CD4-positive, CD25-positive, alpha-beta regulatory T cell (primary cell): ENCODE results near the gene SLC1A2. TPM values are rescaled to one million over a fixed set of nuclear protein-coding genes. Genes with fewer than 3 reads are reported as not detected.
A peak's percentile ranks its signal among the peaks of the same experiment; 100 is the strongest.

Source experiments
- ATAC-seq, 2 donors: fragments of 150-1000 bp; cut with Tn5 transposase; one replicate each; pipeline ENCODE4 v1.10.0; 2021; ENCODE audit warnings: low read depth in 2 of 2, moderate number of reproducible peaks in 2 of 2, moderate library complexity in 1 of 2
- DNase-seq, 3 donors: peaks; one replicate each; pipeline versions ENCODE4 v3.0.0 to v3.0.0-alpha.2; 2012 to 2022; ENCODE audit warnings: mixed read lengths in 1 of 3
- H3K27ac ChIP-seq: one replicate; pipeline ENCODE4 v1.7.0; 2013; ENCODE audit warnings: mild to moderate bottlenecking, low read length; ENCODE audit not compliant: insufficient read depth, poor library complexity, severe bottlenecking
- H3K27me3 ChIP-seq: one replicate; pipeline ENCODE4 v1.7.0; 2013; ENCODE audit warnings: low read length; ENCODE audit not compliant: control insufficient read depth, insufficient read depth
- H3K36me3 ChIP-seq: one replicate; pipeline ENCODE4 v1.7.0; 2013; ENCODE audit warnings: mild to moderate bottlenecking, low read length, moderate library complexity; ENCODE audit not compliant: control insufficient read depth, insufficient read depth
- H3K4me1 ChIP-seq: 2 replicates; pipeline ENCODE4 v1.7.0; 2013; ENCODE audit warnings: mild to moderate bottlenecking, low read length; ENCODE audit not compliant: insufficient read depth, control insufficient read depth, poor library complexity, severe bottlenecking
- H3K4me3 ChIP-seq: one replicate; pipeline ENCODE4 v1.7.0; 2013; ENCODE audit warnings: low read depth, mild to moderate bottlenecking, low read length, moderate library complexity
- H3K9me3 ChIP-seq, 2 experiments: 1 replicate in 1 of 2; 2 replicates in 1 of 2; pipeline ENCODE4 v1.7.0; 2013; ENCODE audit warnings: low read length in 2 of 2, mild to moderate bottlenecking in 1 of 2, moderate library complexity in 1 of 2; ENCODE audit not compliant: control insufficient read depth in 2 of 2
- H3K27ac Mint-ChIP-seq, 3 donors: one replicate each; pipeline ENCODE4 v1.8.0; 2020 to 2022; ENCODE audit warnings: mild to moderate bottlenecking in 3 of 3, mixed read lengths in 3 of 3, moderate library complexity in 2 of 3
- H3K27me3 Mint-ChIP-seq: one replicate; pipeline ENCODE4 v1.8.0; 2022; ENCODE audit warnings: mild to moderate bottlenecking, mixed read lengths
- H3K36me3 Mint-ChIP-seq: one replicate; pipeline ENCODE4 v1.8.0; 2020; ENCODE audit warnings: mixed read lengths
- H3K4me1 Mint-ChIP-seq, 4 donors: one replicate each; pipeline ENCODE4 v1.8.0; 2020 to 2022; ENCODE audit warnings: mixed read lengths in 4 of 4, mild to moderate bottlenecking in 1 of 4
- H3K4me3 Mint-ChIP-seq, 4 donors: one replicate each; pipeline ENCODE4 v1.8.0; 2020 to 2022; ENCODE audit warnings: mild to moderate bottlenecking in 4 of 4, mixed read lengths in 4 of 4, moderate library complexity in 3 of 4
- H3K9me3 Mint-ChIP-seq, 7 donors: one replicate each; pipeline ENCODE4 v1.8.0; 2020 to 2022; ENCODE audit warnings: mixed read lengths in 7 of 7, mild to moderate bottlenecking in 3 of 7, moderate library complexity in 2 of 7
- polyA plus RNA-seq, 4 donors: library from polyadenylated mRNA; unstranded; fragments of 300-500 nt; fragmentation: Illumina TruSeq; gene quantifications; one replicate each; pipeline ENCODE4 v1.2.3, GENCODE V29; 2021
- total RNA-seq: library from RNA; stranded (reverse); gene quantifications from one replicate; pipeline ENCODE4 v1.2.3, GENCODE V29; 2022

The SLC1A2 gene
- total and polyA plus RNA-seq, 5 donors from 2014 or later, result 0.08 to 0.23 TPM; not detected in 3

- ATAC-seq, result no peak
- no peak overlapping the region for H3K27ac Mint-ChIP-seq
- H3K27me3 ChIP-seq, result no peaks in the 10 kb centered on the region
Measured at GRCh38 chr11:35260342-35260985, 158.9 kb downstream of the SLC1A2 start.

GRCh38 chr11:35259529-35259928, 159.8 kb downstream of the SLC1A2 start:
- Mint-ChIP-seq H3K27ac (no peak overlapping the region), H3K27me3 (peaks cover 14% of the 10 kb centered on the region), H3K9me3 (peaks cover 0 to 1% (median 0%) of the 10 kb centered on the region in 7 donors), H3K4me1 (peaks cover 4 to 34% (median 25%) of the 10 kb centered on the region in 4 donors), H3K36me3 (no peaks in the 10 kb centered on the region), H3K4me3 (no peak overlapping the region)
- Histone ChIP-seq H3K36me3 (no peaks in the 10 kb centered on the region), H3K27ac (no peak overlapping the region), H3K4me3 (no peak overlapping the region), H3K4me1 (peaks cover 18% of the 10 kb centered on the region), H3K9me3 (no peaks in the 10 kb centered on the region), H3K27me3 (no peaks in the 10 kb centered on the region)
- ATAC-seq (no peak), DNase-seq (no peak)

More at GRCh38 chr11:35260342-35260985, 158.9 kb downstream of the SLC1A2 start:
- Histone ChIP-seq H3K27ac (no peak overlapping the region), H3K9me3 (no peaks in the 10 kb centered on the region), H3K4me3 (no peak overlapping the region), H3K4me1 (peaks cover 18% of the 10 kb centered on the region), H3K36me3 (no peaks in the 10 kb centered on the region)
- H3K36me3 Mint-ChIP-seq, result no peaks in the 10 kb centered on the region
- peaks cover 14% of the 10 kb centered on the region for H3K27me3 Mint-ChIP-seq
- H3K9me3 Mint-ChIP-seq, result peaks cover 0 to 1% (median 0%) of the 10 kb centered on the region in 7 donors
- no peak for DNase-seq
- H3K4me3 Mint-ChIP-seq, result no peak overlapping the region
- peaks cover 4 to 34% (median 25%) of the 10 kb centered on the region in 4 donors for H3K4me1 Mint-ChIP-seq

DNA sequence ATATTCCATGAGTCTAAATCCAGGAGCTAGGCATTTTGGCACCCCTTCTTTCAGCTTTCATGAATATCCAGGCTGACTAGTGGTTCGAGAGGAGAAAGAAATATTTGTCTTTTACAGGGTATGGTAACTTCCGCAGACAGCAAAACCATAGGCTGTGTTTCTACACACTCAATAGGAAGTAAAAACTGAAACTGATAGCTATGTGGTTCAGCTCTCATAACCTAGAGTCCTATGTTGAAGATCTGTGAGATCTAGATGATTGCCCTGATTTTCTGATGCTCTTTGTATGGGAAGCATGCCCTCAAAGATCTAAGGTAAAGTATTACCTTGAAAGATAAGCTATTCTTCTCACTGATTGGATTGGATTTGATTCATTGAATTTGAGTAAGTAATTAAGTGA, 162.1 kb downstream of the SLC1A2 start:
- no peaks in the 10 kb centered on the region for H3K36me3 Mint-ChIP-seq
- DNase-seq, result peak in 2 of 3 donors; percentile 27 to 86
- Histone ChIP-seq H3K27ac (peak overlapping the region; percentile 31), H3K4me3 (peak overlapping the region; percentile 39), H3K4me1 (peaks cover 18% of the 10 kb centered on the region), H3K9me3 (no peaks in the 10 kb centered on the region), H3K36me3 (no peaks in the 10 kb centered on the region), H3K27me3 (no peaks in the 10 kb centered on the region)
- peak overlapping the region in 2 of 4 donors; percentile 49 to 56 for H3K4me3 Mint-ChIP-seq
- H3K27ac Mint-ChIP-seq, result peak overlapping the region; percentile 33 to 91 (median 66)
- peak; percentile 95 to 99 for ATAC-seq
- H3K9me3 Mint-ChIP-seq, result peaks cover 0 to 1% (median 0%) of the 10 kb centered on the region in 7 donors
- peaks cover 11% of the 10 kb centered on the region for H3K27me3 Mint-ChIP-seq
- H3K4me1 Mint-ChIP-seq, result peaks cover 4 to 34% (median 25%) of the 10 kb centered on the region in 4 donors

GRCh38 chr11:35256296-35256695, 163.1 kb downstream of the SLC1A2 start:
- ATAC-seq (no peak), DNase-seq (no peak)
- Histone ChIP-seq H3K4me1 (peaks cover 18% of the 10 kb centered on the region), H3K4me3 (no peak overlapping the region), H3K27ac (no peak overlapping the region), H3K36me3 (no peaks in the 10 kb centered on the region), H3K27me3 (no peaks in the 10 kb centered on the region), H3K9me3 (no peaks in the 10 kb centered on the region)
- Mint-ChIP-seq H3K36me3 (no peaks in the 10 kb centered on the region), H3K9me3 (no peaks in the 10 kb centered on the region), H3K4me1 (peaks cover 4 to 34% (median 29%) of the 10 kb centered on the region in 4 donors), H3K27me3 (peaks cover 8% of the 10 kb centered on the region), H3K27ac (peak overlapping the region in 2 of 3 donors; percentile 33 to 62), H3K4me3 (no peak overlapping the region)

DNA sequence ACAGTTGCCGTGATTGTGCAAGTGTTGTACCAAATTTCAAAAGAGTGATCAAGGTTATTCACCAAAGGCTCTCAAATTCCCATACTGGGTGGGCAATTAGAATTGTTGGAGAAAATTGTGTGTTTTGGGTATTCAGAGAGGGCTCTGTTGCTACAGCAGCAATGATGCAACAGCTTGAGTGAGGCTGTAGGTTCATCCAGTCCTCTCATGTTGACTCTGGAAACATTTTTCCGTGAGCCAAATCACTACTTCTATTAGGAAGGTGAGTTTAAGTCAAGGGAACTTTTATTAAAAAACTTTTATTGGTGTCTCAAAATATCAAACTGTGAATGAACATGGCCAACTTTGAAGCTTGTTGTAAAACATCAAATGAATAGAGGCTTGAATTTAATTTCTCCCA, 163.8 kb downstream of the SLC1A2 start:
- H3K4me1 ChIP-seq, result peaks cover 18% of the 10 kb centered on the region
- DNase-seq (no peak), ATAC-seq (no peak)
- H3K9me3 ChIP-seq, result no peaks in the 10 kb centered on the region
- Mint-ChIP-seq H3K9me3 (no peaks in the 10 kb centered on the region), H3K27ac (no peak overlapping the region), H3K4me3 (no peak overlapping the region), H3K36me3 (no peaks in the 10 kb centered on the region), H3K4me1 (peaks cover 4 to 35% (median 30%) of the 10 kb centered on the region in 4 donors), H3K27me3 (peaks cover under 1% of the 10 kb centered on the region)
- H3K27ac ChIP-seq, result no peak overlapping the region
- H3K36me3 ChIP-seq, result no peaks in the 10 kb centered on the region
- H3K4me3 ChIP-seq, result no peak overlapping the region
- no peaks in the 10 kb centered on the region for H3K27me3 ChIP-seq

DNA sequence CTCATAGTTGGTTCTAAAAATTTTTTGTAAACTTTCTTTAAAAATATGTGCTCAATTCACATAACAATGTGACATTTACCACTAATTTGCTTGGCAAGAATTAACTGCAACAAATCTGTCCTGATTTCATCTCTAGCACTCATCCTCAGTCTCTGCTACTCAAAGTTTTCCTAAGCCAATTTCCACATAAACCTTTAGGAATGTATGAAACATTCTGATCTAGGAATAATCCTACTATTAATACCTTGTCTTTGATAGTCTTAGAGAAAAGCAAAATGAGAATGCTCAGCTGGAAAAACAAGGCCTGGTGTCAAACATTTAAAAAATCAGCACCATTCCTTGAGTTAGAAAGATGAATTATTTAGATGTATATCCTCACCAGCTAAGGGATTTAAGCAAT, 166.1 kb downstream of the SLC1A2 start:
- Histone ChIP-seq H3K27me3 (no peaks in the 10 kb centered on the region), H3K4me3 (no peak overlapping the region), H3K36me3 (no peaks in the 10 kb centered on the region), H3K4me1 (peaks cover 19% of the 10 kb centered on the region), H3K9me3 (peaks cover 2 to 4% of the 10 kb centered on the region in 2 experiments), H3K27ac (no peak overlapping the region)
- Mint-ChIP-seq H3K4me1 (peaks cover 4 to 50% (median 28%) of the 10 kb centered on the region in 4 donors), H3K27ac (no peak overlapping the region), H3K36me3 (no peaks in the 10 kb centered on the region), H3K27me3 (no peaks in the 10 kb centered on the region), H3K4me3 (no peak overlapping the region), H3K9me3 (peaks cover 0 to 3% (median 0%) of the 10 kb centered on the region in 7 donors)
- ATAC-seq (no peak), DNase-seq (no peak)

DNA sequence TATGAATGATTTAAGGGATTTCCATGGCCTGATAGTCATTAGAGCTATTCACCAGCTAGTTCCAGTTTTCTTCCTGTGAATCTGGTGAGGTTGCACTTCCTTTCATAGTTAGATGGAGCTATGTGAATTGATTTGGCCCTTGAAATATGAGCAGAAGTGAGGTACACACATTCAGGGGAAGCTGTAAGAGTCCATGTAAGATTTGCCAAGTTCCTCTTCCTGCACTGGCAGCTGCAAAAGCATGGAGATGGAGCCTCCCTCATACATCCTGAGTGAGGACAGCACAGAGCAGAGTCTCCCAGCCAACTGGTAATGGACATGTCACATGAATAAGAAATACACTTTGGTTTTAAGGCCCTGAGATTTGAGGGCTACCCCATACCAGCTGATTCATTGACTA, 168.7 kb downstream of the SLC1A2 start:
- no peak for DNase-seq
- H3K4me1 Mint-ChIP-seq, result peaks cover 7 to 52% (median 23%) of the 10 kb centered on the region in 4 donors

GRCh38 chr11:35250192-35250591, 169.2 kb downstream of the SLC1A2 start:
- peaks cover 21% of the 10 kb centered on the region for H3K4me1 ChIP-seq
- H3K4me1 Mint-ChIP-seq, result peaks cover 7 to 55% (median 23%) of the 10 kb centered on the region in 4 donors

More for the DNA sequence above, 168.7 kb downstream of the SLC1A2 start:
- H3K9me3 Mint-ChIP-seq, result peaks cover 0 to 4% (median 0%) of the 10 kb centered on the region in 7 donors
- Histone ChIP-seq H3K36me3 (no peaks in the 10 kb centered on the region), H3K27me3 (no peaks in the 10 kb centered on the region), H3K4me1 (peaks cover 21% of the 10 kb centered on the region), H3K9me3 (peaks cover 4% of the 10 kb centered on the region in 2 experiments), H3K27ac (no peak overlapping the region), H3K4me3 (no peak overlapping the region)
- H3K27ac Mint-ChIP-seq, result peak overlapping the region in 1 of 3 donors; percentile 32
- H3K36me3 Mint-ChIP-seq, result no peaks in the 10 kb centered on the region
- H3K4me3 Mint-ChIP-seq, result no peak overlapping the region
- H3K27me3 Mint-ChIP-seq, result peaks cover 5% of the 10 kb centered on the region
- no peak for ATAC-seq

More at GRCh38 chr11:35250192-35250591, 169.2 kb downstream of the SLC1A2 start:
- Mint-ChIP-seq H3K27me3 (peaks cover 5% of the 10 kb centered on the region), H3K36me3 (no peaks in the 10 kb centered on the region), H3K4me3 (no peak overlapping the region), H3K9me3 (peaks cover 0 to 4% (median 0%) of the 10 kb centered on the region in 7 donors), H3K27ac (peak overlapping the region in 2 of 3 donors; percentile 11 to 55)
- no peaks in the 10 kb centered on the region for H3K36me3 ChIP-seq
- H3K4me3 ChIP-seq, result no peak overlapping the region
- ATAC-seq, result no peak
- H3K9me3 ChIP-seq, result peaks cover 4% of the 10 kb centered on the region in 2 experiments
- no peak for DNase-seq
- H3K27ac ChIP-seq, result no peak overlapping the region
- no peaks in the 10 kb centered on the region for H3K27me3 ChIP-seq
